PC-9 (cell line): Measurements from ENCODE around the gene GAS7.

ENCODE experiments used
- CTCF ChIP-seq: fragments of 200-600 bp; sonication (generic); conservative IDR thresholded peaks from 2 replicates; pipeline ENCODE4 v1.6.1; 2017; ENCODE audit warnings: mixed run types, antibody characterized with exemption, mild to moderate bottlenecking, moderate library complexity
- EZH2 ChIP-seq: fragments of 200-600 bp; sonication (generic); IDR thresholded peaks from 2 replicates; pipeline ENCODE4 v1.8.0; 2017; ENCODE audit warnings: antibody characterized with exemption, low read depth

GRCh38 chr17:10112962-10113361 lies 85.4 kb downstream of the GAS7 start:
- no peak for TF ChIP-seq CTCF
- no peak for TF ChIP-seq EZH2
